ENCODE results near the gene TMX1.

- TF ChIP-seq POLR2AphosphoS5 (IDR thresholded peaks at IDR 0.05; ENCODE audit: borderline replicate concordance, low read depth, low read length): no peak
- TF ChIP-seq EZH2 (IDR thresholded peaks at IDR 0.05): no peak
- no peak for TF ChIP-seq FOXP2 (optimal IDR thresholded peaks at IDR 0.05; ENCODE audit: control extremely low read depth, extremely low read length, insufficient read depth)
These were observed 64.4 kb downstream of the TMX1 start for GRCh38 chr14:51304438-51304837.

All from SK-N-MC (cell line).